HG03558 (cell line): ENCODE results near the gene LRRC19.

Experiments
- ATAC-seq: cut with Tn5 transposase; IDR thresholded peaks from one replicate; pipeline ENCODE4 v1.9.1; 2021; ENCODE audit warnings: moderate number of reproducible peaks; ENCODE audit not compliant: unreplicated experiment; ENCODE audit errors: extremely low read depth

The LRRC19 gene

GRCh38 chr9:26955921-26956859 lies 49.3 kb downstream of the LRRC19 start, which contains the start of gene IFT74:
Gene IFT74, plus strand, starts transcription at chr9:26956412. Its CDS starts 5,556 bp downstream, at chr9:26961968.
- ATAC-seq: peak; percentile 95

DNA sequence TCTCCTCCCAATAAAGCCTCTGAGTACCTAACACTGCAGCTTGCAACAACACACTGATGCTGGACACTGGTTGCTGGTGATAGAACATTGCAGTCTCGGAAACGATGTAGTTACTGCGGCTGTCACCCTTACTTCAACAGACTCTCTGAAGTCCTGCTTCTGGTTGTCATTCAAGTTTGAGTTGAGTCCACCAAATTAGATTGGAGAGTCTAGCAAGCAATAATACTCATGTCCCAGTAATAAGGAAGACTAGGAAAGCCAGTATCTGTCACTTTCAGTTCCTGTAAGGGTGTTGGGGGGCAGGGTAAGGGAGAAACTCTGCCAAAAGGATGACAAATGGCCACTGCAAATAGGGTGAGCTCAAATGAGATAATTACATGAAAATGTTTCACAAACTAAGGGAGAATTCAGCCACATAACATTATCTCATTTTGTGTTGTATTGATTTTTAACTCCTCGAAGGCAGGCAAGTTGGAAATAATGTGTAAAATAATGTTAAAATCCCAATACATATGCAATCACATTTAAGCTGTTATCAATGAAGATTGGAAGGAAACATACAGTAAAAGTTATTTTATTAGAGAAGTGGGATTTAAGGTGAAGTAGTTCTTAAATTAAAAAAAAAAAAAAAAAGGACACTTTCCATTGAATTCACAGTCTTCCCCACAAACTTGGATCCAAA lies 50.1 kb downstream of the LRRC19 start:
- no peak for ATAC-seq

DNA sequence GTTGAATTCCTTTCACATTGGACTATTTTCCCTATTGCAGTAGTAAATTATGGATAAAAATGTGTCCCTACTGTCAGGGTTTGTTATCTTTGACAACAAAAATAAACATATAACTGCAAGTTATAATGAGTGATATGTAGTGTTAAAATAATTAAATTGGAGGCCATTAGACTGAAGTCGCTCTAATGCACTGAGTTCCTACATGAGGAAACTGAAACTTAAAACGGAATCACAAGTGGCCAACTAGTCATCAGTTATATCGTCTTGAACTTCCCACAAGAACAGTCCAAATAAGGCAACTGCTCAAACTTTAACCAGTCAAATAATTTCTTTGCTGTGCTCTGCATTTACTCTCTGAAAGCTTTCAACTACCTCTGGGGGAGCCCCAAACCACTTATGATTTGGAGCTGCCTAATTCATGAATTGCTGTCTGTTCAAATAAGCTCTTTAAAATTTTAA lies 51.4 kb downstream of the LRRC19 start:
- ATAC-seq: peak; percentile 22

DNA sequence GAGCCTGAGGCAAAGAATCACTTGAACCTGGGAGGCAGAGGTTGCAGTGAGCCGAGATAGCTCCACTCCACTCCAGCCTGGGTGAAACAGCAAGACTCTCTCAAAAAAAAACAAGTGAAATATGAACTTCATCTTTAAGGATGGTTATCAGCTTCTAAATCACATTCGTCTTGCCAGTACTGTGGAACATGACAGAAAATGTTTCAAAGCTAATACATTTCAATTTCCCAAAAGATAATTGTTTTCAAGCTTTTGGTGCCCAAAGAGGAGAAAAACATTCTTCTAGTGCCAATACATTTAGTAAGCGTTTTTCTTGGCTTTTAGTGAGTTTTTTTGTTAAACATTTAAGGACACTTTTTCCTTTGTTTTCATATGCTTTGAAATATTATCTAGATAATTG lies 53.7 kb downstream of the LRRC19 start:
- ATAC-seq: no peak

DNA sequence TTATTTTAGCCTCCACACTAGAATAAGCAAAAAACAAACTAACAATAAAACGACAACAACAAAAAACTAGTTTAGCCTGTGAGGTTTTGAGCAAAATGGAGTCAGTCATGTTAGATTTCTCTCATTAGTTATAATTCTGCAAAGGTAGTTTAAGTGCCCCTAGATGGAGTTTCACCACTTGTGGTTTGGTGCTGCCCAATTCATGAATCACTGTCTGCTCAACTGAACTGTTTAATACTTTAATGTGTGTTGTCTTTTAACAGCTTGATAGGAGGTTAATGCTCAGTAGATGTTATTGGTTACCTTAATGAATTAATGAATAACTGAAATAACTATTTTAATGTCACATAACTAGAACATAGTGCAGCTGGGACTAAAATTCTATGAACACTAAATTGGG lies 55.0 kb downstream of the LRRC19 start:
- no peak for ATAC-seq

DNA sequence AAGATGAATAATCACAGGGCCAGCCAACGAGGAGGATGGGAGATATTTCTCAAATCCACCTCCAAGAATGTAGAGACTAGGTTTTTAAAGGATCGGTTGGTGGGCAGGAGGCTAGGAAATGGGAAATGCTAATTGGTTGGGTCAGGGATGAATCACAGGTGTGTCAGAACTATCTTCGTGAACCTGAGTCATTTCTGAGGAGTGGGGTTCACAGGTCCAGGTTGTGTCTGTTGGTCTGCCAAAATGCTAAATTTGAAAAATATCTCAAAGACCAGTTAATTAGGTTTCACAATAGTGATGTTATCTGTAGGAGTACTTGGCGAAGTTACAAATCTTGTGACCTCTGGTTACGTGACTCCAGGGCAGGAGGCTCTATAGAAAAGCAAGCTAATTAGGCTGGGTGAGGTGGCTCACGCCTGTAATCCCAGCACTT lies 55.8 kb downstream of the LRRC19 start:
- no peak for ATAC-seq

DNA sequence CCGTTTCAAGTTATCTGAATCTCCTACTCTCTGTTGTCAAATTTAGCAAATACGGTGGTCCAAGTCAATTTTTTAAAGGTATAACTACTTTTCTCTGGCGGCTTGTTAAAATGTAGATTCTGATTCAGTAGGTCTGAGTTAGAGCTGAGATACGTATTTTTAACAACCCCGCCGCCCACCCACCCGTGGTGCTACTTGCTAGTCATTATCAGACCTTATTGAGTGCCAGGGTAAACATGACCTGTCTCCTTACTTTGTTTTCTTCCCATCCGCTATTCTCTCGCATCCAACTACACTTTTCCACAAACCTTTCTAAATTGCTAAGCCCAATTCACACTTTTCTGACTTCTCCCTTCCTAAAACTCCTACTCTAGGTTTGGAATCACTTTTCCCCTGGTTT lies 57.7 kb downstream of the LRRC19 start:
- ATAC-seq: no peak

GRCh38 chr9:26946753-26947727 lies 58.4 kb downstream of the LRRC19 start, which contains the start of gene PLAA:
Gene PLAA, minus strand, starts transcription at chr9:26947242. Its CDS starts 197 bp downstream, at chr9:26947045.
- ATAC-seq: peak; percentile 98

DNA sequence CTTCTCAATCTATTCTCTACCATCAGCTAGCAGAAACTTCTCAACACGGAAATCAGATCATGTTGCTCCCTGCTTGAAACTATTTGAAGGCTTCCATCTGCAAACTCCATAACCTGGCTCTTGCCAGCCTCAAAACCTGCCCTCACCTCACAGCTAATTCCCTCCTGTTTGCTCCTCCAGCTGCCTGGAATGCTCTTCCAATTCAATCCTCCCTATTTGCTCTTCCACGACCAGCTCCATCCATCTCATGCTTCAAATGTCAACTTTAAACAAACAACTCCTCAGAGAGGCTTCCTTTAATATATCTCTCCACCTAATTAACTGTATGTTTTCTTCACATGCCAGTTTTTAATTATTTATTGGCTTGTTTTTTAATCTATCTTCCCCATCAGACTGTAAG lies 59.9 kb downstream of the LRRC19 start:
- ATAC-seq: no peak
